Naive B cell (primary cell): ENCODE measurements around the gene DNAJB14. TPM values are rescaled to one million over a fixed set of nuclear protein-coding genes. Genes with fewer than 3 reads are reported as not detected.

ENCODE experiments used
- ATAC-seq, 2 donors: fragments of 150-1000 bp; cut with Tn5 transposase; 2 replicates each; pipeline ENCODE4 v1.10.0; 2021; ENCODE audit warnings: low read depth in 2 of 2, mild to moderate bottlenecking in 2 of 2, moderate library complexity in 2 of 2
- DNase-seq: peaks from one replicate; pipeline ENCODE4 v3.0.0; 2022
- H3K27ac Mint-ChIP-seq, 6 donors: one replicate each; pipeline ENCODE4 v1.8.0; 2020 to 2022; ENCODE audit warnings: mild to moderate bottlenecking in 6 of 6, mixed read lengths in 6 of 6, moderate library complexity in 5 of 6, inconsistent platforms in 2 of 6
- H3K27me3 Mint-ChIP-seq, 3 donors: one replicate each; pipeline ENCODE4 v1.8.0; 2021 to 2022; ENCODE audit warnings: mixed read lengths in 3 of 3, mild to moderate bottlenecking in 1 of 3
- H3K36me3 Mint-ChIP-seq, 2 donors: one replicate each; pipeline ENCODE4 v1.8.0; 2020 to 2022; ENCODE audit warnings: mixed read lengths in 2 of 2, inconsistent platforms in 1 of 2, mild to moderate bottlenecking in 1 of 2
- H3K4me1 Mint-ChIP-seq, 3 donors: one replicate each; pipeline ENCODE4 v1.8.0; 2020 to 2022; ENCODE audit warnings: mixed read lengths in 3 of 3, inconsistent platforms in 1 of 3, mild to moderate bottlenecking in 1 of 3, moderate library complexity in 1 of 3
- H3K4me3 Mint-ChIP-seq, 8 donors: one replicate each; pipeline ENCODE4 v1.8.0; 2020 to 2022; ENCODE audit warnings: mild to moderate bottlenecking in 8 of 8, mixed read lengths in 8 of 8, moderate library complexity in 8 of 8, inconsistent platforms in 2 of 8
- H3K9me3 Mint-ChIP-seq, 7 donors: one replicate each; pipeline ENCODE4 v1.8.0; 2020 to 2022; ENCODE audit warnings: mixed read lengths in 7 of 7, mild to moderate bottlenecking in 5 of 7, inconsistent platforms in 2 of 7, moderate library complexity in 1 of 7
- polyA plus RNA-seq, 6 donors: library from polyadenylated mRNA; unstranded; fragments of 300-500 nt; fragmentation: Illumina TruSeq; gene quantifications; one replicate each; pipeline ENCODE4 v1.2.3, GENCODE V29; 2021; ENCODE audit warnings: low read depth in 6 of 6

The DNAJB14 gene
- polyA plus RNA-seq, 6 donors from 2014 or later: 11.7 to 51.2 (median 39.7) TPM

- H3K9me3 Mint-ChIP-seq: peaks cover 2 to 24% (median 9%) of the 10 kb centered on the region in 7 donors
- no peaks in the 10 kb centered on the region for H3K27me3 Mint-ChIP-seq
- no peak for DNase-seq
- no peak for ATAC-seq
- no peaks in the 10 kb centered on the region for H3K4me1 Mint-ChIP-seq
- no peak overlapping the region for H3K27ac Mint-ChIP-seq
- H3K4me3 Mint-ChIP-seq: no peak overlapping the region
- peaks cover 14 to 27% of the 10 kb centered on the region in 2 donors for H3K36me3 Mint-ChIP-seq
These were observed 27.8 kb downstream of the DNAJB14 start for GRCh38 chr4:99918656-99919055.

DNA sequence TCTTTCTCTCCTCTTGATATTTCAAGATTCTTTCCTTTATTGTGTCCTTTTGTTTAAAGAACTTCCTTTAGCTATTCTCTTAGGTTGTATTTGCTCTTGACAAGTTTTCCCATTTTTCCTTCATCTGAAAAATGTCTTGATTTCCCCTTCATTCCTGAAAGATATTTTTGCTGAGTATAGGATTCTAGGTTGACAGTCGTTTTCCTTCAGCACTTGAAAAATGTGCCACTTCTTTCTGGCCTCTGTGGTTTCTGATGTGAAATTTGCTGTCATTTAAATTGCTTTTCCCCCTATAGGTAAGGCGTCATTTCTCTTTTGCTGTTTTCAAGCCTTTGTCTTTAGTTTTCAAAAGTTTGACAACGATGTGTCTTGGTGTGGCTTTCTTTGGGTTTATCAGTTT is 28.8 kb downstream of the DNAJB14 start:
- no peaks in the 10 kb centered on the region for H3K4me1 Mint-ChIP-seq
- no peaks in the 10 kb centered on the region for H3K27me3 Mint-ChIP-seq
- H3K27ac Mint-ChIP-seq: no peak overlapping the region
- no peak overlapping the region for H3K4me3 Mint-ChIP-seq
- ATAC-seq (no peak), DNase-seq (no peak)
- peaks cover 2 to 24% (median 9%) of the 10 kb centered on the region in 7 donors for H3K9me3 Mint-ChIP-seq
- peaks cover 20 to 27% of the 10 kb centered on the region in 2 donors for H3K36me3 Mint-ChIP-seq

DNA sequence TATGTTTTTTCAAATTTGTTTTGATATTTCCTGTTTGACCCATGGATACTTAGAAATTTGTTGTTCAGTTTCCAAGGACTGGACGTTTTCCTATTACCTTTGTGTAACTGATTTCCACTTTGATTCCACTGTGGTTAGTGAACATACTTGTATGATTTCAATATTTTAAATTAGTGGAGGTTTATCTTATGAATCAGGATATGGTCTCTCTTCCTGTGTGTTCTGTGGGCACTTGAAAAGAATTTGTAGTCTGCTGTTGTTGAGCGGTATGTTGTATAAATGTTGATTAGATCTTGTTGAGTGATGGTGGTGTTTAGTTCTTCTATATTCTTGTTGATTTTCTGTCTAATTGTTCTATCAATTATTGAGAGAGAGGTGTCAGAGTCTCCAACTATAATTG is 31.0 kb downstream of the DNAJB14 start:
- peaks cover 20 to 22% of the 10 kb centered on the region in 2 donors for H3K36me3 Mint-ChIP-seq
- H3K27ac Mint-ChIP-seq: peak overlapping the region in 3 of 6 donors; percentile 24 to 76 (median 38)
- H3K27me3 Mint-ChIP-seq: no peaks in the 10 kb centered on the region
- H3K4me1 Mint-ChIP-seq: no peaks in the 10 kb centered on the region
- no peak for DNase-seq
- H3K9me3 Mint-ChIP-seq: peaks cover 2 to 24% (median 9%) of the 10 kb centered on the region in 7 donors
- ATAC-seq: no peak
- H3K4me3 Mint-ChIP-seq: no peak overlapping the region

GRCh38 chr4:99894998-99895397 is 51.4 kb downstream of the DNAJB14 start:
- Mint-ChIP-seq H3K27ac (peak overlapping the region in 3 of 6 donors; percentile 89 to 99 (median 94)), H3K27me3 (no peaks in the 10 kb centered on the region), H3K9me3 (no peaks in the 10 kb centered on the region), H3K4me1 (peaks cover 18 to 23% (median 21%) of the 10 kb centered on the region in 3 donors), H3K36me3 (no peaks in the 10 kb centered on the region), H3K4me3 (peak overlapping the region; percentile 82 to 99 (median 97))
- DNase-seq: no peak
- ATAC-seq: no peak

GRCh38 chr4:99894161-99894997 is 52.0 kb downstream of the DNAJB14 start, which contains the start of gene LAMTOR3:
Gene LAMTOR3 (minus strand): TSS chr4:99894427. CDS start chr4:99893963, 464 bp downstream.
- peaks cover 20 to 24% (median 21%) of the 10 kb centered on the region in 3 donors for H3K4me1 Mint-ChIP-seq
- ATAC-seq (peak; percentile 99), DNase-seq (peak; percentile 89)
- peak within 1 kb of the TSS; percentile 99 to 100 (median 99) for H3K27ac Mint-ChIP-seq
- no peaks in the 10 kb centered on the region for H3K27me3 Mint-ChIP-seq
- peak within 1 kb of the TSS; percentile 96 to 99 (median 98) for H3K4me3 Mint-ChIP-seq
- H3K9me3 Mint-ChIP-seq: no peaks in the 10 kb centered on the region
- no peaks in the 10 kb centered on the region for H3K36me3 Mint-ChIP-seq

- peak overlapping the region; percentile 99 to 100 (median 99) for H3K27ac Mint-ChIP-seq
- DNase-seq: no peak
These were observed 52.6 kb downstream of the DNAJB14 start for GRCh38 chr4:99893839-99894160.

GRCh38 chr4:99893029-99893428 is 53.4 kb downstream of the DNAJB14 start:
- DNase-seq: no peak
- H3K36me3 Mint-ChIP-seq: no peaks in the 10 kb centered on the region
- no peaks in the 10 kb centered on the region for H3K27me3 Mint-ChIP-seq
- ATAC-seq: no peak
- peak overlapping the region in 5 of 6 donors; percentile 12 to 100 (median 99) for H3K27ac Mint-ChIP-seq
- H3K4me1 Mint-ChIP-seq: peaks cover 21 to 27% (median 23%) of the 10 kb centered on the region in 3 donors
- H3K4me3 Mint-ChIP-seq: peak overlapping the region; percentile 96 to 99 (median 98)
- no peaks in the 10 kb centered on the region for H3K9me3 Mint-ChIP-seq

More at GRCh38 chr4:99893839-99894160, 52.6 kb downstream of the DNAJB14 start:
- Mint-ChIP-seq H3K36me3 (no peaks in the 10 kb centered on the region), H3K27me3 (no peaks in the 10 kb centered on the region), H3K4me1 (peaks cover 21 to 27% (median 23%) of the 10 kb centered on the region in 3 donors), H3K9me3 (no peaks in the 10 kb centered on the region), H3K4me3 (peak overlapping the region; percentile 96 to 99 (median 98))
- peak in 1 of 2 donors; percentile 25 for ATAC-seq

GRCh38 chr4:99891351-99891750 is 55.1 kb downstream of the DNAJB14 start:
- H3K4me1 Mint-ChIP-seq: peaks cover 21 to 27% (median 23%) of the 10 kb centered on the region in 3 donors

DNA sequence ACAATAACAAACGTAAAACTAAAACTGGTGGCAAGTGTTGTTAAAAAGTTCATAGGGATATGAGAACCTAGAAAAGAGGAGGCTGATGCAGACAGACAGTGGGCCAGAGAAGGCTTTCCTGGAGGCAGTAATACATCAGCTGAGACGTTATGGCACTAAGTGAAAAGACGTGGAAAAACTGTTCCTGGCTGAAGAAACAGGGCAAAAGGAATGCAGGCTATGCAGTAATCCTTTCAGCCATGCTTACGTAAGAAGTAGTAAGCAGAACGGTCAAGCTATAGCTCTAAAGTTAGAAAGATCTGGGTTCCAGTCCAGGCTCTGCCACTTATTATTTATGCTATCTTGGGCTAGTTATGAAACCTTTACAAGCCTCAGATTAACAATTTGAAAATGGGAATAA is 58.6 kb downstream of the DNAJB14 start:
- no peak for ATAC-seq
- H3K27ac Mint-ChIP-seq: peak overlapping the region in 1 of 6 donors; percentile 68
- H3K4me1 Mint-ChIP-seq: peaks cover 3 to 7% (median 7%) of the 10 kb centered on the region in 3 donors
- DNase-seq: no peak
- H3K4me3 Mint-ChIP-seq: no peak overlapping the region
- H3K36me3 Mint-ChIP-seq: no peaks in the 10 kb centered on the region
- H3K27me3 Mint-ChIP-seq: no peaks in the 10 kb centered on the region
- H3K9me3 Mint-ChIP-seq: no peaks in the 10 kb centered on the region

More at GRCh38 chr4:99891351-99891750, 55.1 kb downstream of the DNAJB14 start:
- Mint-ChIP-seq H3K4me3 (peak overlapping the region in 1 of 8 donors; percentile 58), H3K36me3 (no peaks in the 10 kb centered on the region), H3K27ac (peak overlapping the region in 1 of 6 donors; percentile 24), H3K9me3 (no peaks in the 10 kb centered on the region), H3K27me3 (no peaks in the 10 kb centered on the region)
- ATAC-seq (no peak), DNase-seq (no peak)

- Mint-ChIP-seq H3K27ac (no peak overlapping the region), H3K4me1 (peaks cover 0 to 5% (median 4%) of the 10 kb centered on the region in 3 donors), H3K27me3 (no peaks in the 10 kb centered on the region), H3K4me3 (no peak overlapping the region), H3K9me3 (no peaks in the 10 kb centered on the region), H3K36me3 (no peaks in the 10 kb centered on the region)
- ATAC-seq (no peak), DNase-seq (no peak)
These were observed 60.3 kb downstream of the DNAJB14 start for GRCh38 chr4:99886146-99886545.

GRCh38 chr4:99885687-99886086 is 60.7 kb downstream of the DNAJB14 start:
- H3K36me3 Mint-ChIP-seq: peaks cover 0 to under 1% of the 10 kb centered on the region in 2 donors

GRCh38 chr4:99885063-99885664 is 61.3 kb downstream of the DNAJB14 start:
- Mint-ChIP-seq H3K4me3 (no peak overlapping the region), H3K4me1 (peaks cover 0 to 5% (median 4%) of the 10 kb centered on the region in 3 donors), H3K9me3 (no peaks in the 10 kb centered on the region), H3K36me3 (peaks cover 0 to 5% of the 10 kb centered on the region in 2 donors), H3K27me3 (no peaks in the 10 kb centered on the region), H3K27ac (no peak overlapping the region)
- peak; percentile 43 to 52 for ATAC-seq
- DNase-seq: peak; percentile 31

More at GRCh38 chr4:99885687-99886086, 60.7 kb downstream of the DNAJB14 start:
- no peak for DNase-seq
- no peak for ATAC-seq
- Mint-ChIP-seq H3K4me1 (peaks cover 0 to 5% (median 4%) of the 10 kb centered on the region in 3 donors), H3K4me3 (no peak overlapping the region), H3K27me3 (no peaks in the 10 kb centered on the region), H3K9me3 (no peaks in the 10 kb centered on the region), H3K27ac (no peak overlapping the region)

- DNase-seq: no peak
- Mint-ChIP-seq H3K27ac (no peak overlapping the region), H3K27me3 (no peaks in the 10 kb centered on the region), H3K9me3 (no peaks in the 10 kb centered on the region), H3K4me3 (no peak overlapping the region), H3K4me1 (peaks cover 0 to 2% (median 0%) of the 10 kb centered on the region in 3 donors), H3K36me3 (peaks cover 0 to 10% of the 10 kb centered on the region in 2 donors)
- ATAC-seq: no peak
These were observed 67.0 kb downstream of the DNAJB14 start for GRCh38 chr4:99879458-99879857.
